H1 (cell line): ENCODE data around the gene TGFA. TPM values are rescaled to one million over a fixed set of nuclear protein-coding genes. Genes with fewer than 3 reads are reported as not detected.

Source experiments
- CTCF ChIA-PET: fragments of 300-600 bp; sonication (Branson Sonifier 250); formaldehyde crosslinking; loops from one replicate; lab custom pipeline; 2021; ENCODE audit not compliant: partially characterized antibody; lab: Charles Lee
- POLR2A ChIA-PET: fragments of 300-600 bp; sonication (Branson Sonifier 250); formaldehyde crosslinking; loops from one replicate; lab custom pipeline; 2021; ENCODE audit warnings: inconsistent platforms; ENCODE audit not compliant: partially characterized antibody; lab: Charles Lee
- DNase-seq, 2 experiments: peaks; one replicate each; pipeline versions ENCODE4 v3.0.0 to v3.0.0-alpha.2; 2010 to 2022; ENCODE audit warnings: low spot score in 2 of 2, low read depth in 1 of 2, mixed read lengths in 1 of 2
- FAIRE-seq: peaks from 2 replicates; lab custom pipeline; 2011; peaks lifted over from hg19 to GRCh38; lab: Jason Lieb, UNC
- H2AFZ ChIP-seq: 2 replicates; pipeline ENCODE4 v1.8.1; 2012; ENCODE audit warnings: low read length, inconsistent platforms
- H2AK5ac ChIP-seq: 2 replicates; pipeline ENCODE4 v1.6.1; 2013; ENCODE audit warnings: low read depth, low read length
- H2BK120ac ChIP-seq: replicated peaks from 2 replicates; pipeline ENCODE3; 2013; ENCODE audit warnings: low read depth, low read length, inconsistent platforms
- H2BK12ac ChIP-seq: 2 replicates; pipeline ENCODE4 v1.6.1; 2013; ENCODE audit warnings: low read depth, low read length
- H2BK15ac ChIP-seq: 2 replicates; pipeline ENCODE4 v1.6.1; 2013; ENCODE audit warnings: low read length
- H2BK20ac ChIP-seq: 2 replicates; pipeline ENCODE4 v1.6.1; 2013; ENCODE audit warnings: low read length
- H2BK5ac ChIP-seq: 2 replicates; pipeline ENCODE4 v1.6.1; 2013; ENCODE audit warnings: low read depth, low read length
- H3K14ac ChIP-seq: 2 replicates; pipeline ENCODE4 v1.6.1; 2013; ENCODE audit warnings: inconsistent platforms; ENCODE audit not compliant: insufficient read length
- H3K18ac ChIP-seq: 2 replicates; pipeline ENCODE4 v1.6.1; 2013; ENCODE audit warnings: low read length; ENCODE audit errors: extremely low read depth
- H3K23ac ChIP-seq: 2 replicates; pipeline ENCODE4 v1.6.1; 2013; ENCODE audit warnings: inconsistent platforms; ENCODE audit not compliant: insufficient read length
- H3K23me2 ChIP-seq: 2 replicates; pipeline ENCODE4 v1.6.1; 2013; ENCODE audit warnings: low read depth, low read length
- H3K27ac ChIP-seq: 2 replicates; pipeline ENCODE4 v1.6.1; 2011; ENCODE audit warnings: low read depth, low read length, inconsistent platforms
- H3K27me3 ChIP-seq, 4 experiments: replicated peaks in 1 of 4; 1 replicate in 1 of 4; 2 replicates in 3 of 4; pipeline versions ENCODE4 v1.6.1 to v1.8.1; 2011 to 2013; ENCODE audit warnings: low read length in 3 of 4, mild to moderate bottlenecking in 3 of 4, inconsistent platforms in 2 of 4, mixed read lengths in 2 of 4, moderate library complexity in 1 of 4; ENCODE audit not compliant: control insufficient read depth in 3 of 4, insufficient read depth in 3 of 4; ENCODE audit errors: extremely low read depth in 1 of 4
- H3K36me3 ChIP-seq, 4 experiments: 2 replicates each; pipeline versions ENCODE4 v1.6.1 to v1.8.1; 2011 to 2013; ENCODE audit warnings: mild to moderate bottlenecking in 4 of 4, low read length in 3 of 4, moderate library complexity in 2 of 4, control low read depth in 1 of 4, inconsistent platforms in 1 of 4; ENCODE audit not compliant: insufficient read depth in 4 of 4, control insufficient read depth in 2 of 4
- H3K4ac ChIP-seq: replicated peaks from 2 replicates; pipeline ENCODE3; 2013; ENCODE audit warnings: low read length, low read depth, mixed read lengths, inconsistent platforms; ENCODE audit not compliant: insufficient read length
- H3K4me1 ChIP-seq, 4 experiments: replicated peaks in 1 of 4; 1 replicate in 1 of 4; 2 replicates in 3 of 4; pipeline versions ENCODE4 v1.6.1 to v1.8.1; 2011 to 2013; ENCODE audit warnings: low read length in 3 of 4, inconsistent platforms in 2 of 4, mixed read lengths in 1 of 4; ENCODE audit not compliant: insufficient read depth in 4 of 4, control insufficient read depth in 3 of 4
- H3K4me2 ChIP-seq, 2 experiments: 2 replicates each; pipeline versions ENCODE4 v1.6.1 to v1.8.1; 2011 to 2013; ENCODE audit warnings: low read depth in 2 of 2, low read length in 2 of 2, control low read depth in 1 of 2, inconsistent platforms in 1 of 2, mild to moderate bottlenecking in 1 of 2; ENCODE audit not compliant: insufficient read depth in 1 of 2
- H3K4me3 ChIP-seq, 4 experiments: fragments of 200-600, 300-600 bp in 1 of 4; sonication (generic), shearing (Covaris generic), sonication (Bioruptor Twin) in 1 of 4; 2 replicates each; pipeline versions ENCODE4 v1.5.1 to v1.8.1; 2011 to 2016; ENCODE audit warnings: low read length in 4 of 4, low read depth in 3 of 4, control low read depth in 2 of 4, inconsistent platforms in 2 of 4, mild to moderate bottlenecking in 2 of 4, mixed read lengths in 1 of 4, moderate library complexity in 1 of 4; ENCODE audit not compliant: insufficient read depth in 2 of 4; ENCODE audit errors: extremely low read depth in 1 of 4
- H3K56ac ChIP-seq: replicated peaks from 2 replicates; pipeline ENCODE3; 2013; ENCODE audit warnings: low read depth, mild to moderate bottlenecking, mixed read lengths, low read length, inconsistent platforms; ENCODE audit not compliant: insufficient read length
- H3K79me1 ChIP-seq: 2 replicates; pipeline ENCODE4 v1.6.1; 2013; ENCODE audit warnings: low read depth, low read length, control low read depth
- H3K79me2 ChIP-seq, 2 experiments: 2 replicates each; pipeline versions ENCODE4 v1.6.1 to v1.8.1; 2012 to 2013; ENCODE audit warnings: low read length in 2 of 2, mild to moderate bottlenecking in 2 of 2, inconsistent platforms in 1 of 2; ENCODE audit not compliant: insufficient read depth in 2 of 2, control insufficient read depth in 1 of 2
- H3K9ac ChIP-seq, 4 experiments: replicated peaks in 1 of 4; 1 replicate in 1 of 4; 2 replicates in 3 of 4; pipeline versions ENCODE4 v1.6.1 to v1.8.1; 2011 to 2013; ENCODE audit warnings: low read depth in 3 of 4, low read length in 3 of 4, control low read depth in 2 of 4, mild to moderate bottlenecking in 2 of 4, moderate library complexity in 2 of 4, inconsistent platforms in 1 of 4; ENCODE audit errors: extremely low read depth in 1 of 4
- H3K9me3 ChIP-seq, 2 experiments: 2 replicates each; pipeline versions ENCODE4 v1.6.1 to v1.8.1; 2012 to 2013; ENCODE audit warnings: mild to moderate bottlenecking in 2 of 2, moderate library complexity in 2 of 2, control low read depth in 1 of 2, inconsistent platforms in 1 of 2, low read depth in 1 of 2, low read length in 1 of 2, mixed read lengths in 1 of 2; ENCODE audit not compliant: insufficient read depth in 2 of 2
- H4K20me1 ChIP-seq, 2 experiments: replicated peaks in 1 of 2; 2 replicates each; pipeline versions ENCODE3 to v1.8.1; 2011 to 2013; ENCODE audit warnings: inconsistent platforms in 2 of 2, low read length in 2 of 2, mild to moderate bottlenecking in 1 of 2; ENCODE audit not compliant: insufficient read depth in 2 of 2, control insufficient read depth in 1 of 2
- H4K5ac ChIP-seq: 2 replicates; pipeline ENCODE4 v1.6.1; 2013; ENCODE audit warnings: low read length, low read depth, mixed read lengths, inconsistent platforms; ENCODE audit not compliant: insufficient read length
- H4K8ac ChIP-seq: 2 replicates; pipeline ENCODE4 v1.8.0; 2013; ENCODE audit warnings: mild to moderate bottlenecking, moderate library complexity, low read length, inconsistent platforms; ENCODE audit not compliant: insufficient read depth; ENCODE audit errors: extremely low read depth
- H4K91ac ChIP-seq: replicated peaks from 2 replicates; pipeline ENCODE3; 2013; ENCODE audit warnings: low read length, mixed read lengths, inconsistent platforms; ENCODE audit not compliant: insufficient read length
- ATF2 ChIP-seq: IDR thresholded peaks from 2 replicates; pipeline ENCODE4 v1.6.1; 2012; ENCODE audit warnings: low read length, inconsistent platforms
- GABPA ChIP-seq: IDR thresholded peaks from 2 replicates; pipeline ENCODE4 v1.6.1; 2011; ENCODE audit warnings: mild to moderate bottlenecking, low read length, moderate library complexity, borderline replicate concordance; ENCODE audit not compliant: insufficient read depth
- HDAC6 ChIP-seq: IDR thresholded peaks from one replicate; pipeline ENCODE4 v1.7.1; 2012; ENCODE audit warnings: low read depth, mild to moderate bottlenecking, inconsistent platforms, low read length, moderate library complexity
- RXRA ChIP-seq: IDR thresholded peaks from 2 replicates; pipeline ENCODE4 v1.6.1; 2011; ENCODE audit warnings: low read depth, mild to moderate bottlenecking, low read length, moderate library complexity; ENCODE audit not compliant: insufficient read depth
- TCF12 ChIP-seq: IDR thresholded peaks from 2 replicates; pipeline ENCODE4 v1.6.1; 2011; ENCODE audit warnings: low read depth, mild to moderate bottlenecking, low read length
- USF2 ChIP-seq: IDR thresholded peaks from 2 replicates; pipeline ENCODE4 v1.6.1; 2011; ENCODE audit warnings: low read length, improper control_type of control experiment
- WGBS, 2 experiments: shearing (Covaris generic) in 1 of 2; methylation state at CpG; one replicate each; pipeline versions ENCODE4 v1.1.6 to v1.1.7; 2013 to 2015; ENCODE audit warnings: low lambda C conversion rate in 2 of 2, mixed read lengths in 2 of 2, inconsistent platforms in 1 of 2, low coverage in 1 of 2, missing lambda C conversion rate in 1 of 2; ENCODE audit not compliant: insufficient replicate concordance in 2 of 2, insufficient coverage in 1 of 2, insufficient read length in 1 of 2; ENCODE audit errors: extremely low coverage in 1 of 2, missing lambda C conversion rate in 1 of 2; 5-methylcytosine and 5-hydroxymethylcytosine counted together
- polyA plus RNA-seq, 7 experiments: library from polyadenylated mRNA; depleted of rRNA in 3 of 7; stranded (reverse) in 5 of 7; unstranded in 2 of 7; fragments of >200 nt in 5 of 7; fragments of 200-250 nt in 2 of 7; gene quantifications; 1 replicate in 5 of 7; 2 replicates in 1 of 7; 4 replicates in 1 of 7; pipeline versions ENCODE4 v1.2.1 to v1.2.3, GENCODE V29; 2011 to 2013; ENCODE audit warnings: missing spikeins in 2 of 7, mixed read lengths in 2 of 7
- total RNA-seq: library from RNA; stranded (reverse); fragmentation: NEBNext Ultra II Directional; extraction: Animal tissue kit (Norgen Biotek cat#: 25700); gene quantifications from 2 replicates; pipeline ENCODE4 v1.2.1, GENCODE V29; 2021

Gene TGFA
- total and polyA plus RNA-seq, 2 of the 8 experiments (the other 6 are each of a cell fraction or from before 2014, with no cell fraction given) = 1.8 to 3.7 TPM

- H2BK12ac ChIP-seq = no peak overlapping the region
- ChIA-PET CTCF (interaction anchor here (0.9 to 1.7 kb wide), 7 partner anchors 9 to 121 kb away, joined by 3 to 6 read pairs (median 4); no protein-coding TSS in a partner anchor), POLR2A (no interaction called here)
- H2BK120ac ChIP-seq = no peak overlapping the region
- H3K9me3 ChIP-seq = no peaks in the 10 kb centered on the region; a peak in 1 of 4 replicates
- no peak overlapping the region for H3K9ac ChIP-seq
- 83% methylated on average over 9 of the region's 9 CpGs; no CpG with 5 or more reads in 1 of the 2 experiments for WGBS, 2 experiments
- no peak overlapping the region for H4K8ac ChIP-seq
- H4K91ac ChIP-seq = no peak overlapping the region
- no peak overlapping the region for H3K14ac ChIP-seq
- H3K23ac ChIP-seq = no peak overlapping the region
- no peak overlapping the region for H4K5ac ChIP-seq
- H3K56ac ChIP-seq = no peak overlapping the region
- TF ChIP-seq GABPA (no peak), ATF2 (no peak), RXRA (no peak), TCF12 (no peak), USF2 (no peak), HDAC6 (no peak)
- no peaks in the 10 kb centered on the region for H4K20me1 ChIP-seq
- no peaks in the 10 kb centered on the region for H3K36me3 ChIP-seq
- no peak overlapping the region for H2BK20ac ChIP-seq
- H3K23me2 ChIP-seq = no peaks in the 10 kb centered on the region
- H3K27me3 ChIP-seq = no peaks in the 10 kb centered on the region
- H3K27ac ChIP-seq = no peak overlapping the region
- no peak overlapping the region for H3K4me2 ChIP-seq
- no peak overlapping the region for H2AFZ ChIP-seq
- no peaks in the 10 kb centered on the region for H3K4me1 ChIP-seq
- H3K4ac ChIP-seq = no peak overlapping the region
- no peak overlapping the region for H3K4me3 ChIP-seq
- no peak overlapping the region for H2AK5ac ChIP-seq
- no peaks in the 10 kb centered on the region for H3K79me1 ChIP-seq
- DNase-seq (no peak), FAIRE-seq (no peak)
- no peak overlapping the region for H2BK15ac ChIP-seq
- no peak overlapping the region for H3K18ac ChIP-seq
- H2BK5ac ChIP-seq = no peak overlapping the region
- no peaks in the 10 kb centered on the region for H3K79me2 ChIP-seq
Measured at GRCh38 chr2:70565039-70565731, 11.6 kb upstream of the TGFA start.
